ENCODE measurements around the gene TJP1.
"Not testable (repeated sequence)": the region's sequence is repeated elsewhere in the genome, so short reads cannot be mapped to it uniquely, and the experiment has no call there.

Gene TJP1

DNA sequence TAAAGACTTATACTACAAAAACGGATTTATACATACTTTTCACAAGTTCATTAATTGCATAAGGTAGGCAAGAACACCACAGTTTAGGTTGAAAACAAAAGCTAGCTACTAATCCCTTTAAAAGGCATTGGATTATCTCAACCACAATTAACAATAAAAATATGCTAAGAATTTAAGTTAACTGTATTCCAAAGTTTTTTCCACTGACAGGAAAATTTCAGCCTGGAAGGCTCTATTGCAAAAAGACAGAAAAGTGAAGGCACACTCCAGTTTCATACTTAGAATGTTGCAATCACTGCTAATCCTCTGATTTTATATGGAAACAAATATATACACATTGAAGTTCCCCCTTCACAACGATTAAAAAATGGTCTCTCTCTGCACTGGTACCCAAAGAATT lies 71.5 kb downstream of the TJP1 start:
- DNase-seq, result no peak

DNA sequence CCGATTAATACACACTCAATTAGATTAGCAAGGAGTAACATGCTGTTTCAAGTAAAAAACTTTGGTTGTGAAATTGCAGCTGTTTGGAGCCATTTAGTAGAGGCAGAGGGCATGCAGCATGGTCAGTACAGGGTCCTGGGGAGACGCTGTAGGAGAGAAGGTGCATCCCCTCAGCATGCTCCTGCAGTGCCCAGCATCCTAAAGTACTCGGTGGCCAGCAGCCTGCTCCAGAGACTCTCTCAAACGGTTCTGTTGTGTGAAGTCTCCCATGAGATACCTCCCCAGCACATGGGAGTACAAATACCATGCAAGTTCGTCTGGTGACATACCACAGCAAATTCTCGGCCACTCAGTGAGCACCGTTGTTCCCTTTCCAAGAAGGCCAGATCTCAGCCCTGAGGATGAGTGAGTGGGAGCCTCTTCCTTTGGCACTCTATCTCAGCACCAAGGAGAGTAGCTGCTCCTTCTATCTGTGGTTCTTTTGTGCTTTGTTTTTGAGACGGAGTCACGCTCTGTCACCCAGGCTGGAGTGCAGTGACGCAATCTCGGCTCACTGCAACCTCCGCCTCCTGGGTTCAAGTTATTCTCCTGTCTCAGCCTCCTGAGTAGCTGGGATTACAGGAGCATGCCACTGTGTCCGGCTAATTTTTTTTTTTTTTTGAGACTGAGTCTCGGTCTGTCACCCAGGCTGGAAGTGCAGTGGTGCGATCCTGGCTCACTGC lies 72.7 kb downstream of the TJP1 start:
- DNase-seq, result no peak

DNA sequence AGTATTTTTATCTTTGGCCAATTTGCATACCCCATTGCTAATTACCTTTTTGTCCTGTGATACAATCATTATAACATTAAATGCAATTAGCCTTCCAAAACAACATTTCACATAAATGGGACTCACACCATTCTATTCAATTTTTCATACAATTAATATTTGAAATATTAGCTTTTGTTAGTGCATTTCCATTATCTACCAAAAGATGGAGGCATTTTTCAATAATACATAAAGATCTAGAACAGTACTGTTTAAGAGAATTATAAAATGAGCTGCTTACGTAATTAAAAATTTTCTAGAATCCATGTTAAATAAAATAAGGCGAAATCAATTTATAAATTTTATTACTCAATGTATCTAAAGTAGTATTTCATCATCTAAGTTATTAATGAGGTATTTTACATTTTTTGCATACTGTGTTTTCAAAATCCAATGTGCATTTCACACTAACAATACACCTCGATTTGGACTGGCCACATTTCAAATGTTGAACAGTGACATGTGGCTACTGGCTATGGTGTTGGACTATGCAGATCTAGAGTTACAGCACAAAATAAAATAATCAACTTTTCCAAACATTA lies 74.3 kb downstream of the TJP1 start:
- DNase-seq, result no peak

DNA sequence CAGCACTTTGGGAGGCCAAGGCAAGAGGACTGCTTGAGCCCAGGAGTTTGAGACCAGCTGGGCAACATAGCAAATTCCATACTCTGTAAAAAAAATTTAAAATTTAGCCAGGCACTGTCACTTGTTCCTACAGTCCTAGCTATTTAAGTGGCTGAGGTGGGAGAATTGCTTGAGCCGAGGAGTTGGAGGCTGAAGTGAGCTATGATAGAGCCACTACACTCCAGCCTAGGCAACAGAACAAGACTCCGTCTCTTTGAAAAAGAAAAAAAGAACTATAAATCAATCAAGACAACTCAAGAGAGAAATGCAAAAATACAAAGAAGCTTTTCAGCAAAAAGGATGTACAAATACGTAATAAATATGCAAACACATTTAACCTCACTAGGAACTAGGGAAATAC lies 78.8 kb downstream of the TJP1 start:
- no peak for DNase-seq

DNA sequence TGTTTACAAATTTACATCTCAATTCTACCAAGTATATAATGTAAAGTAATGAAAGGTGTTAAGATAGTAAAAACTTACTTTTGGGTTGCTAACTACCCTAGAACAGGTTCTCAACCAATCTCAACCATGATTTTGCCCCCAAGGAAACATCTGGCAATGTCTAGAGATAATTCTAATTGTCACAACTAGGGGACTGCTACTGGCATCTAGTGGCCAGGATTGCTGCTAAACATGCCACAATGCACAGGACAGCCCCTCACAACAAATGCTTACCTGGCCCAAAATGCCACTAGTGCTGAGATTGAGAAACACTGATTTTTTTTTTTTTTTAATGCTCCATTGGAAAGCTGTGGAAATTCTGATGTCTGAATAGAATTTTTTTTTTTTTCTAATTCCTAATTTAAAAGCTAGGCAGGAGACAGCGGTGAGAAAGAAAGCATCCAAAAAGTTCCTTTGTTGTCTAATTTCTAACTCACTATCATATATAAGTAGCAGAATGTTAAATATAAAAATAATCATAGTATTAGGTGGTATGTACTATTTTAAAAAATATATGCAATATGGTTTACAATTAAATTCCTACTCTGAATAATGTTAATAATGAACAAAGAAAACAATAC lies 81.5 kb downstream of the TJP1 start:
- peak; percentile 12 for DNase-seq

DNA sequence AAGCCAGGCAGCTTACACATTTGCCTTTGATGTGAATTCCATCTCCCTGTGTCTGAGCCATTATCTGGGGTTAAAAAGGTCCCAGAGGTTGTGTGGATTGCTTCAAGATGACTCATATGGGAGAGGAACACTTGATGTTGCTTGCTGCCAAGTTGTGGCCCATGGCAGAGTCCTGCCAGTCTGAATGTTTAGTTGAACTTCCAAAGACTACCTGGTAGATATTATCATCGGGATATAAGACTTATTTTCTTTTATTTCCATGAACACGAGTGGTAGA lies 85.6 kb downstream of the TJP1 start:
- no peak for DNase-seq

DNA sequence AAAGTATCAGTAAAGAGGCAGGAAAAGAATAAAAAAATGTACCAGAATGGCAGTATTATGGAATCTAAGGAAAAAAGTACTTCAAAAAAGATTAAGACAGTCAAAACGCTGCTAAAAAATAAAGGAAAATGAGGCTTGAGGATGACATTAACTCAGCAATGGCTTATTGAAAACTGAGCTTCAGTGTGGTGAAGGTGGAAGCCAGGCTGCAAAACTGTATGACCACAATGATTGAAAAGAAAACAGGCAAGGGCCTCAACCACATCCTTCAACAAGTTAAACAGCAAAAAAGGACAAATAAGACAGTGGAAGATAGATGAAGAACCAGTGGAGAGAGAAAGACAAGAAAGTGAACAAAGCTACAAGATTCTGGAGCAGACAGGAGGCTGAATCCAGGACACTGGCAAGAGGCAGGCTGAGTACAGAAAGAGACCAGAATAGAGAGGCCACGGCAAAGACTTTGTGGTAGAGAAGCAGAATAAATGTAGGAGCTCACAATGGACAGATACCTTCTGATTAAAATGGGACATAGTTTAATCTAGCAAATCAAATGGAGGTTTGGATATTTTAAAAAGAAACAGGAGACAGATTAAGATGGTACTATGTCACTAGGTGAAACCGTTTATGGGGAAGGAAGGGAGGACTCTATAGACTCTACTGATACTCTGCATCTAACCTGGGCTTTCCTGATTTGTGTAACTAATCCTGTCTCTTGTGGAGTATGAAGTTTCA lies 86.1 kb downstream of the TJP1 start:
- peak; percentile 61 for DNase-seq

DNA sequence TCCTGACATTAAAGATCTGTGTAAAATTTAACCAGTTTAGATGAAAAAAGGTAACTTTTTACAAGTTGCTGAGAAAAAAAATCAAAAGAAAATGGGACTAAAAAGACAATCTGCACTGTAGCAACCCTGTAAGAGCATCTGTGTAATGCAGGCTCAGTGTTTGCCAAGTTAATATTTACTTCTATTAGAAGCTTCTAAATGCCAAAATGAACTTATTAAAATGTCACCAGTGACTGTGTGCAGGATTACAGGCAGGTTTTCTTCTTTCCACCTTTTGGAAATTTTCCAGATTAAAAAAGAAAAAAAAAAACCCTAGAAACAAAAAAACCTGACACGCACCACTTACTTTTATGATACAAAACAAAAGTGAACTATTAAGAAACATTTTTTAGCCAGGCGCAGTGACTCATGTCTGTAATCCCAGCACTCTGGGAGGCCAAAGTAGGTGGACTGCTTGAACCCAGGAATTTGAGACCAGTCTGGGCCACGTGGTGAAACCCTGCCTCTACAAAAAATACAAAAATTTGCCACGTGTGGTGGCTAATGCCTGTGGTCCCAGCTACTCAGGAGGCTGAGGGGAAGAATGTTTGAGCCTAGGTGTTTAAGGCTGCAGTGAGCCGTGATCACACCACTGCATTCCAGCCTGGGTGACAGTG lies 87.2 kb downstream of the TJP1 start:
- peak; percentile 20 for DNase-seq

DNA sequence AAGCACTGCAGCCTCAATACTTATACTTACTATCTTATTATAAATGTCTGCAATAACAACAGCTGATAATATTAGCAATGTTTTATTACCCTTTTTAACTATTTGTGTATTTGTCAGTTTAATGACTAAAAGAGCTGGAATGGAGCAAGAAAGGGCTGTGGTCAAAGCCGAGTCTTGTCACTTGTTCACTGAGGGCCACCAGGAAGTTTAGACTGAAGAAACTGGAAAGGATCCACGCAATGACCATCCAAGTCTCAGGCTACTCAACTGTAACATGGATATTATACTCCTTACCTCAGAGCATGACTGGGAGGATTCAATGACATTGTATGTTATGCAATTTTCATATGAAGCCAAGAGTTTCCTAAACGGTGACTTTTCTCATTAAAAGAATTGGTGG lies 90.4 kb downstream of the TJP1 start:
- DNase-seq, result no peak

DNA sequence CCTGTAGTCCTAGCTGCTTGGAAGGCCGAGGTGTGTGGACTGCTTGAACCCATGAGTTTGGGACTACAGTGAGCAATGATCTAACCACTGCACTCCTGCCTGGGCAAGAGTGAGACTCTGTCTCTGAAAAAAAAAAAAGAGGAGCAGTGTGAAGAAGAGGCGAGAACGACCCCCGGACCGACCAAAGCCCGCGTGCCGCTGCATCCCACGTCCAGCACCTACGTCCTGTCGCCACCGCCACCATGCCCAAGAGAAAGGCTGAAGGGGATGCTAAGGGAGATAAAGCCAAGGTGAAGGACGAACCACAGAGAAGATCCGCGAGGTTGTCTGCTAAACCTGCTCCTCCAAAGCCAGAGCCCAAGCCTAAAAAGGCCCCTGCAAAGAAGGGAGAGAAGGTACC lies 91.8 kb downstream of the TJP1 start:
- DNase-seq, result not testable (repeated sequence)

DNA sequence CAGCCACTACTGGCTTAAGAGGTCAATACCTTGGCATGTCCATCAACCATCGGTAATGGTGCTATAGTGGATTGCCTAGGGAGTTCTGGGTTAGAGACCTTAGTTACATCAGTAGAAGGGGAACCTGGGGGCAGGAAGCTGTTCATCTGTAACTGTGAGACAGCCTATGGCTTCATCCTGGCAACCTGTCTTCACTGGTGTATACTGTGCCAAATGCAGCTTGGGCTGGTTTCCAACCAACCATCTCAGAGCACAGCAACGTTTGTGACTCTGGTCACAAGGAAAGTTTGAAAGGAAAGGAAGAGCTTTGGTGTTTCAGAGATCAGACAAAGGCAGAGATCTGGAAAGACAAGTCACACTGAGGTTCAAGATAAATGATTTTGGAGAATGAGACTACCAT lies 93.8 kb downstream of the TJP1 start:
- DNase-seq, result no peak

DNA sequence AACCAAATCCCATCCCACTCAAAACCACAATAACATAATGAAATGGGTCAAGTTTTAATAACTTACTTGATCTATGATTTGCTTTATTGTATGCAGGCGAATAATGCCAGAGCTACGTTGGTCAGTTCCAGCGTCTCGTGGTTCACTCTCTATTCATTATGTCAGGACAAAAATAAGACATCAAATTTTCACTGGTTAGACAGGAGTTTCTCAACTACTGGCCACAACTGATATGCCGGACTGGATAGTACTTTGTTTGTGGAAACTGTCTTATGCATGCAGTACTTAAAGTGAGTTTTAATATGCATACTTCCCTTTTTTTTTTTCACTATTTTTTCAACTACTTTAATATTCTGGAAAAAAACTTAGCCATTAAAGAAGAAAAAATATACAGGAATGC lies 94.4 kb downstream of the TJP1 start:
- no peak for DNase-seq

DNA sequence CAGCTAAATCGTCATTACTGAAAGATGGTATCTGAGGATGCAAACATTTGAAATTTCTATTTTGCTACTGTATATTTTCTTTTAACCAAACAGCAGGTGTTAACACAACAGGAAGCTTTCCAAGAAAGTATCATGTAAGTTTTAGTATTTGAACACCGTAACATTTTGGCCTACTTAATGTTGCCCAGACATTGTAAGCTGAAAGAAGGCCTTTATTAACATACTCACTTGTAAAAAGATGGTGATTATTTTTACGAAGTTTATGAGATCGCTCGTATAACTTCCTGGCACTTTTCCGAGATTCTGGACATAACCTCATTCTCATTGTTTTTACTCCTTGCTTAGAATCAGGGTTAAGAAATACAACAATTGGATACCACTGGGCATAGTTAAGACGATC lies 95.7 kb downstream of the TJP1 start:
- no peak for DNase-seq

DNA sequence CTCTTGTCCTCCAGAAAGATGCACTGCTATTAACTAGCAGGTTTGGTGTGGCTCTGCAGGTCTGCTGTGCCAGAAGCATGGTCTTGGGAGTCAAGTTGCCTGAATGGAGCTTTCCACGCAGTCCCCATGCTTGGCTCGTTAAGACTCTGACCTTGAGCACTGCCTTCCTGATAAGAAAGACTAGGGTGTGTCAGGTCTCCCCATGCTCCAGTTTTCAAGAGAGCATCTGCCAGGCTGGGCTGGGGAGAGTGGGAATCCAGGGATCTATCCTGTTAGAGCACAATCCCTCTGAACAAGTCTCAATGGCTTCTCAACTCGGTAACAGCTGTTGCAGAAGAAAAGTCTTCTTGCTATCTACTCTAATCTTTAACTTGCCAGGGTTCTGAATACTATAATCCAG lies 98.2 kb downstream of the TJP1 start:
- no peak for DNase-seq

DNA sequence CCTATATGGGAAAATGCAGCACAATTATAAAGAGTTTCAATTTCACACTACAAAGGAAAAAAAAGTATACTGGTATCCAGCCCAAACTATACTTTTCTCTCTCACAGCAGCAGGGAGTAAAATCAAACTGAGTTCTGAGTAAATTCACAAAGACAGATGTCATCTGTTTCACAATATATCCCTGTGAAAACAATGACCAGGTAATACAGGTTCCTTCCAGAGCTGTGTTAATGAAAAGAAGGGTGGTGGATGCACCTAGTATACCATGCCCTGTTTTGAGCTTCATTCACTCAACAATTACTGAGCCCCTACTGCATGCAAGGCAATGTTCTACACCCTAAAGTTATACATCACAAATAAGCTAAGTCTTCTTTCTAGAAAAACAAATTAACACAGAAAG lies 108.5 kb downstream of the TJP1 start:
- DNase-seq, result no peak

DNA sequence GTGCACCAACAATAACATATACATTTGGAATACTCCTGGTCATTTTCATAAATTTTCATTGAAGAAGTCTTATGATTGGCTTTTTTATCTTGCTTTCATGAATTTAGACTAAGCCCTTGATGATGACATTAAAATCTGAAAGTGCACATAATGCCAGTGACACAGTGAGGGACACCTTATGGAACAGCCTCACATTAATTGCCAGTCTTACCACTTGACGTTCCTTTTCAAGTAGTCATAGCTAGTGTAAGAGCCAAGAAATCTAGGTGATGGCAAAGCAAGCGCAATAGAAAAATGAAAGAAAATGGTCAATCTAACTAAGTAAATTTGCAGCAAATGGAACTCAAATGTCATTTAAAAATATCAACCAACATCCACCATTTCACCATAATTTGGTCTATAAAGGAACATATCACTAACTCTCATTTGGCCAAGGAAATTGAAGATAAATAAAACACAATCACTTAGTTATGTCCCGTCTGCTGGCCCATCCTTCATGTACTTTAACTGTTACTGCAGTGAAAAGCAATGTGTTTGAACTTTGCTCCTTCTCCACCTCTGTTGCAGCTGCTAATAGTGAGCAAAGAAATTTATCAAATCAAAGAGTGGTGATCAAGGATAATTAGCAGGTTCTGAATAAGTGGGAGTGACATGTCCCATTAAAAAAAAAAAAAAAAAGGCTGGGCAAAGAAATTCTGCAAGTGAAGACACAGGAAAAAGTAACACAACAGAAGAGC lies 110.0 kb downstream of the TJP1 start:
- no peak for DNase-seq

DNA sequence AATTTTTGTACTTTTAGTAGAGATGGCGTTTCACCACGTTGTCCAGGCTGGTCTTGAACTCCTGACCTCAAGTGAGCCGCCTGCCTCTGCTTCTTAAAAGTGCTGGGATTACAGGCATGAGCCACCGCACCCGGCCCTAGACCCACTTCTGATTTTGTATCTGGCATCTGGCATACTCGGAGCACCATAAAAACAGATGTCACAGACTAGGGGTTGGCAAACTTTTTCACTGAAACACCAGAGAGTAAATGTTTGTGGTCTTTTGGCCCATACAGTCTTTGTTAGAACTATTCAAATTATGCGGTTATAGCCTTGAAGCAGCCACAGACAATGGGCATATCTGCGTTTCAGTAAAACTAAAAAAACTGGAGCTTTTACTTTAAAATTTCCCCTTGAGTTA lies 110.7 kb downstream of the TJP1 start:
- no peak for DNase-seq

DNA sequence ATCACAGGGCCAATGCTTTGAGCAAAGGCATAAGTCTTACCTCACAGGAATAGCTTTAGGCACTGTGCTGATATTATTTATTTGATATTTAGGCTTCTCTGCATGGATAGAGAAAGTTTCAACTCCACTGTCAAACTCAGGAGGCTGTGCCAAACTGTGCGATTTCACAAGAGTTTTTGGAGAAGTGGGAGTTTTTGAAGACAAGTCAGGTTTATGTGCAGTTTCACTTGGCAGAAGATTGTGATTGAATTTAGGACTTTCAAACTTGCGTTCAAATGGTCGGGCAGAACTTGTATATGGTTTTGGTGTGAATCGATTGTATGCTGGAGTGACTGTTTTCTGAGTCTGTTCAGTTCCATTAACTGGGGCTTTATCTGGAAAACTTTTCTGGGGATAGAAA lies 113.7 kb downstream of the TJP1 start:
- no peak for DNase-seq

DNA sequence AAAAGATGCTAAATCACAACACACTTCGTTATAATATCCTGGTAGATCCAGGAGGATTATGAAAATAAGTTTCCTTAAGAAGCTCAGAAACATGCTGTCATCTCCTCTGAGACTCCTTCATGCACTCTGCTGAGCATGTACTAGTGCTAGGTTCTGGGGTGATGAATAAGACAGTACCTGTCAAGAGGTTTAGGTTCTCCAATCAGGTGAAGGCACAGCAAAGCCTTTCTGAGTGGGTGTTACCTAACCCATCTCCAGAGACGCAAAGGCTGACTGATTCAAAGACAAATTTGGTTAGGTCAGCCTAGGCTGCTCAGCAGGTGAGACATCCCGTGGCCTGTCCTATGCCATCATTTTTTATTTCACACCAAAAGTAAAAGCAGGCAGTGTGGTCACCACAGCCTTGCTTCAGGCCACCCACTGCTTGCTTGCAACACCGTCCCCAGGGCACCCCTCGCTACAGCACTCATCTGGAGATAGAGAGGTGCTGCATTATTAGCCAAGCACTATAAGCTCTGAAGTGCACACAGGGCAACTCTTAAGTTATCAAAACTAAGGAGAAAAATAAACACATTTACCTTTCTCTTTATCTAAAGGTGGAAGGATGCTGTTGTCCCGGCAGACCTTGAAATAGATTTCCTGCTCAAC lies 117.2 kb downstream of the TJP1 start:
- no peak for DNase-seq

DNA sequence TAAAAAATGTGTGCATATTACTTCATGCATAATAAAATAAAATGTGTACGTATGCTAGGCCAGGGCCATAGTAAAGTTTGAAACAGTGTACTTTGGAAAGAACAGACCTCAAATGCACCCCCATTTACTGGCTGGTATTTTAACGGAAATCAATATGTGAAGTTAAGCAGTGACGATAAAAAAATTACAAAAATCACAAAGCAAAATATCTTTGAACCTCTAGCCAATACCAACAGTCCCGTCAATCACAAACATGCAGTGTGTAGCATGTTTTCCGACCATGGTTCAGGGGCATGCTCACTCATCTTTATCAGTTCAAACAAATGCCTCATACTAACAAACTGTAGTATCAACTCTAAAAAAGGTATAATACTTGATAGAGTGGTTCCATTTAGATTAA lies 121.1 kb downstream of the TJP1 start:
- DNase-seq, result no peak

DNA sequence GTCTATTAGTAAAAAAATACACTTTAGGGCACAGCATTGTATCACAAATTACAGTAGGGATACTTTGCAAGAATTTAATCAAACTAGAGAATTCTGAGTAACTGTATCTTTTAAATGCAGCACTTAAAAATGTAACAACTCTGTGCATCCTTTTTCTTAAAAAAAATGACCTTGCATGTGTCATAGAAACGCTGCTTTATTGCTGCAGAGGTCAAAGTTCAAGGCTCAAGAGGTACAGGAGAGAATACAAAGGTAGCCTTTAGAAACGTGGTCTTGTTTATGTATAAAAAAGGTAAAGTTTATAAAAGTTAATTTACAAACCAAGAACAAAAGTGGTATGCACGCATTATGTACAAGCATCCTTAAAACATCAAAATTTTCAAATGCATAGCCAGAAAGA lies 122.0 kb downstream of the TJP1 start:
- no peak for DNase-seq

DNA sequence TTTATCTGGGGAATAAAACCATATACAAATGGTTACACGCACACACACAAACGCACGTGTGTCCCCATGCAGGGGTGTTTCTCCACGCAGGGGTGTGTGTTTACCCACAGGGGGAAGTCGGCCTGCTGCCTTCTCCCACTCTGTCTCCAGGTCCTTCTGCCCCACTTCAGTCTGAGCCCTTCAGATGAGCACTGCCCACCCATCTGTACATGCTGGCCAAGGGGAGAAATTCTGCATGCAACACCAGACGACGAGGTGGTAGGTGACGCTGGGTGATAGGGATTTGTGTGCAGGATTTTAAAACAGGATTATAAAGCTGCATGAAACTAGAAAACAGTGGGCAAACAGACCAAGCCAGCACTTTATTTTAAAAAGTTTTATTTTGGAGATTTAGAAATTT lies 122.5 kb downstream of the TJP1 start:
- no peak for DNase-seq
